ENCODE results near the gene PLA2G4D.

DNA sequence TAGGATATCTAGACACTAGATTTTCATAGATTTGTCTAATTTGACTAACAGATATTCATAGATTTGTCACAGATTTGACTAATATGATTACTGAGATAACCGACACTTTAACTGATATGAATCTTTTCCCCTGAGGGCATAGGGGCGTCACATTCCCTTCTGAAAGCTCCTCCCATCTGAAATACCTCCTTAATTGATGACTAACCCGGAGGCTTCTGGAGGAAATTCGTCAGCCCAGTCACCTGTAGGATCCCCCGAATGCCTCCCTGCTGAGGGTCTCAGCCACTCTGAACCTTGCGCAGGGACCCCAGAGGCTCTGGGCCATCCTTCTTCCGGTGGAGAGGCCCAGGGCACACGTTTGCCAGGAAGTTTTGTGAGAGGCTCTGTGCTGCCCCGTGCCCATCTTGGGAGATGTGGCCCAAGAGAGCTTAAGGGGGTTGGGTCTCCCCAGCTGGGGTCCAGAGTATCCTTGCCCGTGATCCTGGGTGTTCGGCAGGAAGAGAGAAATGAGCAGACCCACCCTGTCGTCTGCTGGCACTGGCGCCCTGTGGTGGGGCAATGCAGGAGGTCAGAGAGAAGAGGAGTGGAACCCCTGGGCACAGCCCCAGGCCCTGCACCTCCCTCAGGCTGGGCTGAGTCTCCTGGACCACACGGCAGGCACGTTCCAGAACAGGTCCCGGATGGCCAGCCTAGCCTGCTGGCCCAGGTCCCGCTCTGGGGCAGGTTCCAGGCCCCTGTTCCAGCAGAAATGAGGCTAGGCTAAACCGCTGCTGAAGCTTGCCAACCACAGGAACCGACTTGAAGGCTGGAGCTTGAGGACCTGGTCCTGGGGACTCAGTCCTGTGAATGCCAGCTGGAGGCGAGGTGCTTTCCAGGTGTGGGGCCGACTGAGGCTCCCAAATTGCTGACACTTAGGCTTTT lies 1.7 kb downstream of the PLA2G4D start:
- TF ChIP-seq, protein P1, sequence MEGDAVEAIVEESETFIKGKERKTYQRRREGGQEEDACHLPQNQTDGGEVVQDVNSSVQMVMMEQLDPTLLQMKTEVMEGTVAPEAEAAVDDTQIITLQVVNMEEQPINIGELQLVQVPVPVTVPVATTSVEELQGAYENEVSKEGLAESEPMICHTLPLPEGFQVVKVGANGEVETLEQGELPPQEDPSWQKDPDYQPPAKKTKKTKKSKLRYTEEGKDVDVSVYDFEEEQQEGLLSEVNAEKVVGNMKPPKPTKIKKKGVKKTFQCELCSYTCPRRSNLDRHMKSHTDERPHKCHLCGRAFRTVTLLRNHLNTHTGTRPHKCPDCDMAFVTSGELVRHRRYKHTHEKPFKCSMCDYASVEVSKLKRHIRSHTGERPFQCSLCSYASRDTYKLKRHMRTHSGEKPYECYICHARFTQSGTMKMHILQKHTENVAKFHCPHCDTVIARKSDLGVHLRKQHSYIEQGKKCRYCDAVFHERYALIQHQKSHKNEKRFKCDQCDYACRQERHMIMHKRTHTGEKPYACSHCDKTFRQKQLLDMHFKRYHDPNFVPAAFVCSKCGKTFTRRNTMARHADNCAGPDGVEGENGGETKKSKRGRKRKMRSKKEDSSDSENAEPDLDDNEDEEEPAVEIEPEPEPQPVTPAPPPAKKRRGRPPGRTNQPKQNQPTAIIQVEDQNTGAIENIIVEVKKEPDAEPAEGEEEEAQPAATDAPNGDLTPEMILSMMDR (IDR thresholded peaks at IDR 0.05), result no peak
- TF ChIP-seq POLR2A (IDR thresholded peaks at IDR 0.05) (no peak), POLR2AphosphoS5 (IDR thresholded peaks at IDR 0.05; ENCODE audit: insufficient read depth in 1 of 2, low read depth in 1 of 2) (no peak)
